ENCODE results near the gene SMIM33.
"Not testable (repeated sequence)": the region's sequence is repeated elsewhere in the genome, so short reads cannot be mapped to it uniquely, and the experiment has no call there.

Gene SMIM33

DNA sequence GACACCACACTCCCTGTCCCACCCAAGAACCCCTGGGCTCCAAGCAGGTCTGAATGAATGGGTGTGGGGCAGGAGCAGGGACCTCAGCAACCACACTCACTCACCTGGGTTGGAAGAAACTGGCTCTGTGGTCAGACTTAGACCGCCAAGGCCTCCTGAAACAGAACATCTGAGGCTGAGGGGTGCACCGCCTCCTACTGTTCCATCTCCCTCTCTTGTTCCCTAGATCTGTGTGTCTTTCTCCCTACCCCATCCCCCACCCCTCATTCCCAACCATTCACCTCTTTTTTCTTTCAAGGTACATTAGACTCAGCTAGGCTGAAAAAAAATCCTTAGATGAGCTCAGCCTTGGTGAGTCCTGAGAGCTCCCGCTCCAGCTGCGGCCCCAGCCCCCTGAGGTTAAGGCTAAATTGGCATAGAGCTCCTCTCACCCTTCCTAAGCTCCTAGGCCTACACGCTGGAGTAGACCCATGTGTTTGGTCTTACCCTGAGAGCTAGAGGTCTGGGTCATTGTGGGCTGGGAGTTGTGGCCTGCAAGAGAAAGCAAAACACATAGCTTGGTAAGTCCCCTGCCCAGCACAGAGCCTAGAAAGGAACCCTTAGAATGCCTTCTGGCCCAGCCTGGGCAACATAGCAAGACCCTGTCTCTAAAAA is 13.0 kb upstream of the SMIM33 start:
- DNase-seq: no peak

DNA sequence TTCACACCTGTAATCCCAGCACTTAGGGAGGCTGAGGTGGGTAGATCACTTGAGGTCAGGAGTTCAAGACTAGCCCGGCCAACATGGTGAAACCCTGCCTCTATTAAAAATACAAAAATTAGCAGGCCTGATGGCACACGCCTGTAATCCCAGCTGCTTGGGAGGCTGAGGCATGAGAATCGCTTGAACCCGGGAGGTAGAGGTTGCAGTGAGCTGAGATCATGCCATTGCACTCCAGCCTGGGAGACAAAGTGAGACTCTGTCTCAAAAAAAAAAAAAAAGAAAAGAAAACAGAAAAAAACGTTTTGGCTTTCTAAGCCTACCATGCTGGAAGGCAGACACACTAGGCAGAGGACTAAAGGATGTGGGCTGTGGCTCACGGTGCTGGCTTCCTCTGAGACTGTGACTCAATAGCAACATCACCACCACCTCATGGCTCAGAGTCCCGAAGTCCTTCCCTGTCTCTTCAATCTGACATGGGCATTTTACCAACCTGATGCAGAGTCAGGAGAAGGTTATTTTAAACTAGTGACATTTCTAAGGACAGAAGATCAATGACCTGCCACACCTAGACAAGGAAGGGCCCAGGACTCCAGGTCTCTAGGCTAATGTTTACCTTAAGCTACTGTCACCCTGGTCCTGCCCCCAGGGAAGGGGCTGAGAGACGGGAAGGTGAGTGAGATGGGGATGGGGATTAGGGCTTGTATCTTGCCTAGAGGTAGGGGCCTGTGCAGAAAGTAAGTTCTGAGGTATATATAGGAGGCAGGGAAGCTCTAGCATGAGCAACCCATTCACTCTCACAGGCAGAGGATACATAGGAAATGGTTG is 12.0 kb upstream of the SMIM33 start:
- no peak for DNase-seq

GRCh38 chr5:139459451-139459934 is 11.3 kb upstream of the SMIM33 start:
- no peak for DNase-seq

DNA sequence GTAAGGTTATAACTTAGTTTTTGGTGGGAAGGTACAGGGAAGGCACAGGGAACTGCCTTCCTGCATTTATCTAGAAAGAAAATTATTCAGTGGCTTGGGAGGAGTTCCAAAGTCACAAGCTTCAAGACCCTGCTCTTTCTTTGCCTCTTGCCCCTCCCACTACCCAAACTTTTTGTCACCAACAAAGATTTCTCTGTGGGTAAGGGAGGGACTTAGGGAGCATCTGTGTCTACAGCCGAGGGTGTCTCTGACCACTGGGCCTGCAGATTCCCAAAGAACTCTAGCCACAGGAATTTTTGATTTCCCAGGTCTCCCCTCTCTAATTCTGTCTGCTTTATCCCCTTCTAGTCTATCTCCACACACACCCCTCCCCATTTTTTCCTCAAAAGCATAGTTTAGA is 10.3 kb upstream of the SMIM33 start:
- no peak for DNase-seq

DNA sequence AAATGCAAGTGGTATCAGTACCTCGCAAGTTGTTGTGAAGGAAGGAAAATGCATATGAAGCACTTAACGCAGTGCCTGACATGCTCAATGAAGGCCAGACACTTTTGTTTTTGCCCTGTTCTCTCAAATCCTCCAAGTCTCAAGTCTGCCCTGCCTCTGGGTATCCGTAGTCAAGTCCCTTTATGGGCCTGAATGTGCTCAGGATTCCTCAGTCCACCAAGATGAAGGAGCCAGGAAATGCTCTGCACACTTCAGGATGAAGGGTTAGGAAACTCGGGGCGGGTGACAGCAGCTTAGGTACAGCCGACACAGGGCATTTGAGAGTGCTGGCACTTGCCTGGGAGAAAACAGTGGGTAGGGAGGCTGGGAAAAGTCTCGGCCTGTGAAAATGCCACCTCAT is 9.6 kb upstream of the SMIM33 start:
- no peak for DNase-seq

DNA sequence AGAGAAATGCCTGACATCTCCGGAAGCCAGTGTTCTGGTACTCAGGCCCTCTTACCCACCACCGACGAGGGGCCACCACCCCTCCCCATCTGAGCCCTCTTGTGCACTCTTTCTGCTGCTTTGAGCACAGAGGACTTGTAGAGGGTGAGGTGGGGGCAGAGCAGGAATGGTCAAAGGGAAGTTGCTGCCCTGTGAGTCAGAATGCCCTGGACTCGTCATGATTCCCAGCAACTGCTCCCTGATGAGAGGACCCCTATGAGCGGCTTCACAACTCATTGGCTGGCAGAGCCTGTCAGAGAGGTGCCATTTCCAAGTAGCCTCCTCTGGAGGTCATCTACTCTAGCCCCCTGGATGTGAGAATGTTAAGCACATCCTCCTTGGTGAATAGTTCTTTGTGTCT is 9.1 kb upstream of the SMIM33 start:
- no peak for DNase-seq

- DNase-seq: no peak
Measured at GRCh38 chr5:139462586-139463276, 8.1 kb upstream of the SMIM33 start, which contains the start of gene ECSCR. TSS of gene ECSCR (minus strand) at chr5:139462743. CDS start at chr5:139462670, 73 bp downstream.

GRCh38 chr5:139468421-139468931 is 2.3 kb upstream of the SMIM33 start:
- DNase-seq: no peak

DNA sequence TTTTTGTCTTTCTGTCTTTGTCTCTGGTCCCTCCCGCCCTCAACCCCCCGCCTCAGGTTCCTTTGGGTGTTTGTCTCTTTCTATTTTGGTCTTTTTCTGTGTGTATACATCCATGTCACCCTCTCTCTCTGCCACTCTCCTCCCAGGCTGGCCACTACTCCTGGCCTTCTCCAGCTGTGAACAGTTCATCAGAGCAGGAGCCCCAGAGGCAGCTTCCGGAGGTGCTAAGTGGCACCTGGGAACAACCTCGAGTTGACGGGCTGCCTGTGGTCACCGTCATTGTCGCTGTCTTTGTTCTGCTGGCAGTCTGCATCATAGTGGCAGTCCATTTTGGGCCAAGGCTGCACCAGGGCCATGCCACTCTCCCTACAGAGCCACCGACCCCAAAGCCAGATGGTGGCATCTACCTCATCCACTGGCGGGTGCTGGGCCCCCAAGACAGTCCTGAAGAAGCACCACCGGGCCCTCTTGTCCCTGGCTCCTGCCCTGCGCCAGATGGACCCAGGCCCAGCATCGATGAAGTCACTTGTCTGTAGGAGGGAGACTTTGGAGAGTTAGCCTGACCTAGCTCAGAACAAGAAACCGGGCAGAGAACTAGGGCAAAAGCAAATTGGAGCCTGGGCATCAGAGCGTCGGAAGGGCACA is 1.7 kb downstream of the SMIM33 start:
- DNase-seq: no peak

- DNase-seq: no peak
Measured at GRCh38 chr5:139473105-139473504, 2.3 kb downstream of the SMIM33 start.

DNA sequence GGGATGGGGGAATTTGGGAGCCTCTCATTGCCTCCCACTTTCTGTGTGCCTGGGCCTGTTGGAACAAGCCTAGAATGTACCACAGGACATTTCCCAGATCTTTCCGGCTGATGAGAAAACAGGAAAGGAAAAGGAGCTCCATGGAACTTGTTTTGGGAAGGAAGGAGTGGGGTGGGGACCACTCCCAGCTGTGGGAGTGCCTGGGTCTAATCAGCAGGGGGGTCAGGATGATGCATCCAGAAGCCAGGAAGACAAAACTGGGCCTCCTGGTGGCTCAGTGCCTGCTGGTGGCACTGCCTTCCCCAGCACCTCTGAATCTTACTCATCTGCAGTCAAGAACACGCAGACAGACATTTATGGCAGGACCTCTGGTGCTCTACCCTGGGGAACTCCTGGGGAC is 2.8 kb downstream of the SMIM33 start:
- DNase-seq: no peak

GRCh38 chr5:139474890-139475791 is 4.3 kb downstream of the SMIM33 start:
- DNase-seq: no peak

- DNase-seq: no peak
Measured at GRCh38 chr5:139475865-139476617, 5.2 kb downstream of the SMIM33 start.

GRCh38 chr5:139478657-139479423 is 8.0 kb downstream of the SMIM33 start:
- not testable (repeated sequence) for DNase-seq

GRCh38 chr5:139479729-139480128 is 8.9 kb downstream of the SMIM33 start:
- DNase-seq: not testable (repeated sequence)

GRCh38 chr5:139481122-139481533 is 10.3 kb downstream of the SMIM33 start:
- DNase-seq: no peak

DNA sequence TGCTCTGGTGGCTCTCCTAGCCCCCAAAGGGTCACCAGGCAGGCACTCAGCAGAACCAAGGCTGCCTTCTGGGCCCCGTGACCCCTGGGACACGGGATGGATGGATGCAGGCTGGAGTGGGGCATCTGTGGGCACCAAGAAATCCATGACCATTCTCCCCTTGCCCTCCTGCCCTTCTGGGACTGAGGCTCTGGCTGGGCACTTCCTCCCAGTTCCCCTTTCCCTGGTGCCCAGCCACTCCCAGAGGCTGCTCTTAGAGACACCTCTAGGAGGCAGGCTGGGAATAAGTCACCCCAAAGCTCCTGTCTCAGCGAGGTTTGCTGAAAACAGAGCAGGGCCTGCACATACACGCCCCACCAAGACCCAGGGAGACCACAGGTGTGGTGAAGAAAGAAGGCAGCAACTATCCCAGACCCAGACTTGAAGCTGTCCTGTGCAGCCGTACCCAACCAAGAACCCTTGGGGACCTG is 10.8 kb downstream of the SMIM33 start:
- DNase-seq: no peak

DNA sequence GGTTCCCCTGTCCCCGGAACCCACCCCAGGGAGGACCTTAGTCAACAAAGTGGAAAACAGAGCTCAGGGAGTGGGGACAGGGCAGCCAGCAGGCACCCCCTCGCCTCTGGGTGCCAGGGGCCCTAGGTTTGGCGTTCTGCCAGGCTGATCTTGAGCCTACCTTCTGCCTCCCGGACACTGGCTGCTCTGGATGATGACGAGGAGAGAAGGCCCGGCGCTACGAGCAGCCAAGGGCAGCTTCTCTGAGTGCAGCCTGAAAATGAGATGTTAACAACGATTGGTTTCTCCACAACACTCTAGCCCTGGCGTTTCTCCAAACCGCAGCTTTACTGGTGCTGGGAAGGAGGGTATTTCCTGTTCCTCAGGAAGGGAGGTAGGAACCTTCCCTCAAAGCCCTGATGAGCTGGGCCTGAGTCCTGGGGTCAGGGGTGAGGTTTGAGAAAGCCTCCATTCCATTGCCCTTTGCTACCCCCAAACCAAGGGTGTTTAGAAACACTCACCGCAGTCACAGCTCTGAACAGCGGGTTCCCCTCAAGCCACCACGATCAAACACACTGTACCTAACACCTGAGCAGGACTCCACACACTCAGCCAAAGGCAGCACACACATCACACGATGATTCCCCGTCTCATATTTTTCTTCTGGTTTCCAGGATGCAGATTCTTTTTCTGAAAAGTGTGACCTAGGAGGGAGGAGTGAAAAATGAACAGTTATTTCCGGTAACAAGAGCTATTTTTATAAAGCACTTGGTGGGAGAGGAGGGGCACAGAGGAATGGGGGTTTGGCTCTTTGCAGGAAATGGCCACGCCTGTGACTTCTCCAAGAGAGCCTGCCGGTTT is 11.5 kb downstream of the SMIM33 start, which contains the start of gene STING1:
Gene STING1, minus strand, starts transcription at position 709 of the 840 bp plus-strand sequence. CDS start 1,054 bp downstream, outside the sequence.
- peak; percentile 87 for DNase-seq

- DNase-seq: not testable (repeated sequence)
Measured at GRCh38 chr5:139482890-139483208, 12.0 kb downstream of the SMIM33 start.
